Sigmoid colon (tissue), 7 donors: ENCODE data around the gene RPS27. TPM values are rescaled to one million over a fixed set of nuclear protein-coding genes. Genes with fewer than 3 reads are reported as not detected.

Experiments
- DNase-seq: peaks from one replicate; pipeline ENCODE4 v3.0.0-alpha.2; 2019
- H3K27ac ChIP-seq, 4 donors: fragments of 200-600 bp; sonication (generic); one replicate each; pipeline ENCODE4 v1.5.1; 2016 to 2019; ENCODE audit warnings: mild to moderate bottlenecking in 1 of 4
- H3K27me3 ChIP-seq, 3 donors: fragments of 200-600 bp; sonication (generic); one replicate each; pipeline ENCODE4 v1.5.1; 2019; ENCODE audit warnings: mild to moderate bottlenecking in 1 of 3
- H3K36me3 ChIP-seq, 4 donors: fragments of 200-600 bp; sonication (generic); one replicate each; pipeline ENCODE4 v1.5.1; 2016 to 2019
- H3K4me1 ChIP-seq, 4 donors: fragments of 200-600 bp; sonication (generic); one replicate each; pipeline ENCODE4 v1.5.1; 2017 to 2019
- H3K4me3 ChIP-seq, 4 donors: fragments of 200-600 bp; sonication (generic); one replicate each; pipeline ENCODE4 v1.5.1; 2017 to 2019; ENCODE audit warnings: mild to moderate bottlenecking in 2 of 4, moderate library complexity in 1 of 4
- H3K9me3 ChIP-seq, 4 donors: fragments of 200-600 bp in 3 of 4; sonication (generic) in 3 of 4; one replicate each; pipeline versions ENCODE4 v1.5.1 to v1.6.1; 2013 to 2019
- EP300 ChIP-seq, 4 donors: sonication (generic); formaldehyde crosslinking; IDR thresholded peaks; one replicate each; pipeline ENCODE4 v1.6.1; 2017; ENCODE audit warnings: antibody characterized with exemption in 4 of 4
- POLR2A ChIP-seq, 2 donors: fragments of 450-650 bp; IDR thresholded peaks; one replicate each; pipeline ENCODE4 v1.6.1; 2016; ENCODE audit warnings: antibody characterized with exemption in 2 of 2, mild to moderate bottlenecking in 2 of 2, moderate library complexity in 2 of 2
- POLR2AphosphoS5 ChIP-seq, 4 donors: sonication (generic); formaldehyde crosslinking; IDR thresholded peaks; one replicate each; pipeline ENCODE4 v1.6.1; 2017; ENCODE audit warnings: antibody characterized with exemption in 4 of 4
- WGBS, 2 donors: extraction: QIAGEN DNeasy Blood & Tissue Kit; methylation state at CpG; one replicate each; pipeline ENCODE4 v1.1.7; 2013; 5-methylcytosine and 5-hydroxymethylcytosine counted together
- intact Hi-C: fragments of 100-400 bp; cut with DNase I; formaldehyde crosslinking; loops from one replicate; pipeline ENCODE4 v1.15.1; 2023
- polyA plus RNA-seq, 3 donors: library from polyadenylated mRNA; stranded (reverse); fragments of 200-250 nt; gene quantifications; one replicate each; pipeline ENCODE4 v1.2.3, GENCODE V29; 2013
- total RNA-seq, 4 donors: library from RNA; depleted of rRNA; stranded (reverse); fragments of >200 nt; gene quantifications; one replicate each; pipeline ENCODE4 v1.1.0, GENCODE V29; 2016
- TF ChIP-seq, protein P1 (sequence below), 4 experiments: fragments of 450-650 bp in 3 of 4; fragments of 200-600 bp in 1 of 4; IDR thresholded peaks; one replicate each; pipeline ENCODE4 v1.5.1; 2016 to 2019; ENCODE audit warnings: antibody characterized with exemption in 4 of 4, mild to moderate bottlenecking in 3 of 4, moderate library complexity in 2 of 4
- donor health status: healthy with polysubstance abuse.
- donor health status: Bipolar disorder and iron deficiency.
- donor health status: healthy.

The RPS27 gene
- total and polyA plus RNA-seq, 7 donors = 1,466 to 20,490 (median 4,347) TPM

DNA sequence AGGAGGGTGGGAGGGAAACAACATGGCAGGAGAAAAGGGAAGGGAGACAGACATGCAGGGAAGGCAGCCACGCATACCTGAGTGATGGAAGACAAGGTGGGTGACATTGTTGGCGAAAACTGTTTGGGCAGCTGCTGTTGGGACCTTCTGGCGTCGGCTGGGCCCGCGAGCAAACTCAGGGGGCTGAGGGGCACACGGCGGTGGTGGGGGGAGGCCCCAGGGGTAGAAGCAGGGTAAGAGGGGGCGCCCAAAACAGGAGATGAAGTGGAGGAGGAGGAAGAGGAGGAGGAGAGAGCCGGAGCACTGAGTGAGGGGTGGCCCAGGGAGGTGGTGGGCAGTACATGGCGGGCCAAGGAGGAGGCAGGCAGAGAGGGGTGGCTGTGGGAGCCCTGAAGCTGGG lies 39.4 kb upstream of the RPS27 start:
- 94 to 95% methylated on average over 11 of the region's 11 CpGs for whole genome bisulfite sequencing, 2 donors
- no peak for DNase-seq
- H3K4me3 ChIP-seq = no peak overlapping the region
- H3K9me3 ChIP-seq = no peaks in the 10 kb centered on the region
- TF ChIP-seq, protein P1, sequence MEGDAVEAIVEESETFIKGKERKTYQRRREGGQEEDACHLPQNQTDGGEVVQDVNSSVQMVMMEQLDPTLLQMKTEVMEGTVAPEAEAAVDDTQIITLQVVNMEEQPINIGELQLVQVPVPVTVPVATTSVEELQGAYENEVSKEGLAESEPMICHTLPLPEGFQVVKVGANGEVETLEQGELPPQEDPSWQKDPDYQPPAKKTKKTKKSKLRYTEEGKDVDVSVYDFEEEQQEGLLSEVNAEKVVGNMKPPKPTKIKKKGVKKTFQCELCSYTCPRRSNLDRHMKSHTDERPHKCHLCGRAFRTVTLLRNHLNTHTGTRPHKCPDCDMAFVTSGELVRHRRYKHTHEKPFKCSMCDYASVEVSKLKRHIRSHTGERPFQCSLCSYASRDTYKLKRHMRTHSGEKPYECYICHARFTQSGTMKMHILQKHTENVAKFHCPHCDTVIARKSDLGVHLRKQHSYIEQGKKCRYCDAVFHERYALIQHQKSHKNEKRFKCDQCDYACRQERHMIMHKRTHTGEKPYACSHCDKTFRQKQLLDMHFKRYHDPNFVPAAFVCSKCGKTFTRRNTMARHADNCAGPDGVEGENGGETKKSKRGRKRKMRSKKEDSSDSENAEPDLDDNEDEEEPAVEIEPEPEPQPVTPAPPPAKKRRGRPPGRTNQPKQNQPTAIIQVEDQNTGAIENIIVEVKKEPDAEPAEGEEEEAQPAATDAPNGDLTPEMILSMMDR (IDR thresholded peaks at IDR 0.05) = no peak
- TF ChIP-seq EP300 (IDR thresholded peaks at IDR 0.05) = no peak
- TF ChIP-seq POLR2A (IDR thresholded peaks at IDR 0.05) = no peak
- no peak for TF ChIP-seq POLR2AphosphoS5 (IDR thresholded peaks at IDR 0.05)
- peaks cover 31 to 74% (median 56%) of the 10 kb centered on the region in 4 donors for H3K36me3 ChIP-seq
- no peak overlapping the region for H3K27ac ChIP-seq
- H3K27me3 ChIP-seq = no peaks in the 10 kb centered on the region
- intact Hi-C loops = no loop called here
- peaks cover 0 to 16% (median 10%) of the 10 kb centered on the region in 4 donors for H3K4me1 ChIP-seq

DNA sequence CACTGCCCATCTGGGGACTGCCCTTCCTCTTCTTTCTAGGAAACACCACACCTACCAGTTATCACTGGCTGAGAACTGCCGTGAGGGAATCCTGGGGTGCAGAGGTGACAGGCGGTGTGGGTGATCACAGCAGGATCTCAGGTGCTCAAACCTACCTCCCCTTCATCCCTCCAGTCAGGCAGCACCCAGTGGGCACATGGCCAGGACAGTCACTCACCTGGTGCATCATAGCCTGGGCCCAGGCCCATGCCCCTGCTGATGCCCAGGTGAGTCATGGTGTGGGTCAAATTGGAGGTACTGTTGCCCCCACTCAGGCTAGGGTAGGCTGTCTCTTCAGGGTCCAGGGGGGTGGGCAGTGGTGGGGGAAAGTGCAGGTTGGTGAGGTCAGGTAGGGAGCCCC lies 38.8 kb upstream of the RPS27 start:
- DNase-seq = no peak
- TF ChIP-seq POLR2A (IDR thresholded peaks at IDR 0.05) (no peak), POLR2AphosphoS5 (IDR thresholded peaks at IDR 0.05) (no peak), EP300 (IDR thresholded peaks at IDR 0.05) (no peak)
- TF ChIP-seq, protein P1 (IDR thresholded peaks at IDR 0.05) = no peak
- Histone ChIP-seq H3K4me1 (peaks cover 0 to 20% (median 15%) of the 10 kb centered on the region in 4 donors), H3K36me3 (peaks cover 31 to 74% (median 56%) of the 10 kb centered on the region in 4 donors), H3K9me3 (no peaks in the 10 kb centered on the region), H3K27ac (no peak overlapping the region), H3K27me3 (no peaks in the 10 kb centered on the region), H3K4me3 (no peak overlapping the region)
- WGBS, 2 donors = 92 to 96% methylated on average over 2 of the region's 2 CpGs
- intact Hi-C loops = no loop called here

DNA sequence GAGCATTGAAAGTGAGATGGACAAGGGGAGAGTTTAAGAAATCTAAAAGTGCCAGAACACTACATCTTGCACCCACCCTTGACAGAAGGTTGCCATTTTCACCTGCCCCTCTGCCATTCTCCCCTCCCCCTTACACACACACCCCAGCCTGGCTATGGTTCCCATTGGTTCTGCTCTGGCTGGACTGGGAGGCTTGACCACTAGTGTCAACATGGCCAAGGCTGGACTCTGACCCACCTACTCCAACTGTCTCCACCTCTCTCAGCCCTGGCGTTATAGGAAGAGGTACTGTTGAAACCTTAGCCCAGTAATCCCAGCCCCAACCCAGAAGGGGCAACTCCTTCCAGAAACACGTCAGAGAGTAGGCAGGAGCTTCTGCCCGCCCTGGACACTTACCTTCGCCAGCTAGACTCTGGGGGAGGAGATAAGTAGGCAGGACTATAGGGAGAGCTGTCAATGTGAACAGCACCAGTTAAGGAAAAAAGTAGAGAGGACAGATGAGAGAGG lies 36.6 kb upstream of the RPS27 start:
- 80 to 89% methylated on average over 4 of the region's 4 CpGs for WGBS, 2 donors
- intact Hi-C loops = no loop called here
- H3K4me3 ChIP-seq = no peak overlapping the region
- H3K27ac ChIP-seq = no peak overlapping the region
- peaks cover 31 to 59% (median 43%) of the 10 kb centered on the region in 4 donors for H3K36me3 ChIP-seq
- H3K4me1 ChIP-seq = peaks cover 0 to 27% (median 25%) of the 10 kb centered on the region in 4 donors
- no peaks in the 10 kb centered on the region for H3K27me3 ChIP-seq
- no peaks in the 10 kb centered on the region for H3K9me3 ChIP-seq
- DNase-seq = no peak
- TF ChIP-seq EP300 (IDR thresholded peaks at IDR 0.05) = no peak
- no peak for TF ChIP-seq POLR2AphosphoS5 (IDR thresholded peaks at IDR 0.05)
- TF ChIP-seq, protein P1 (IDR thresholded peaks at IDR 0.05) = no peak
- TF ChIP-seq POLR2A (IDR thresholded peaks at IDR 0.05) = no peak

DNA sequence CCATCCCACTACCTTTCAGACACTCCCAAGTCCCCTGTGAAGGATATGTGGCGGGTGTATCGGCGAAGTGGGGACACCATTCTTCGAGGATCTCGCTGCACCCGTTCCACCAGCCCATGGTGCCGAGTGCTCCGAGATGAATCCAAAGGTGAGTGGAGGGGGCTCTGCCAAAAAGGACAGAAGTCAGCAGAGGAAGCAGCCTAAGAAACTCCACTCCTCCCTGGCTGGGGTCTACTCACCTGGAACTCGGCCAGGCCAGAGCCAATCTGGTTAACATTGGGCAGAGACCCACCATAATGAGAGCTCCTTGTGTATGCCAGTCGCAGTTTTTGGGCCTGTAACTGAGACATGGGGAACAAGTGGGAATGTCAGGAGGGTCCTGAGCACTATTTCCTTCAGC lies 35.7 kb upstream of the RPS27 start:
- Histone ChIP-seq H3K4me3 (no peak overlapping the region), H3K36me3 (peaks cover 31 to 54% (median 36%) of the 10 kb centered on the region in 4 donors), H3K4me1 (peaks cover 0 to 36% (median 33%) of the 10 kb centered on the region in 4 donors), H3K27ac (no peak overlapping the region), H3K27me3 (no peaks in the 10 kb centered on the region), H3K9me3 (no peaks in the 10 kb centered on the region)
- 96 to 97% methylated on average over 10 of the region's 10 CpGs for WGBS, 2 donors
- intact Hi-C loops = loop anchor here (5.0 kb wide), 1 partner anchor 33 kb away; the partner anchor contains the start of gene GATAD2B
- no peak for DNase-seq
- TF ChIP-seq POLR2AphosphoS5 (IDR thresholded peaks at IDR 0.05) (no peak), EP300 (IDR thresholded peaks at IDR 0.05) (no peak), POLR2A (IDR thresholded peaks at IDR 0.05) (no peak)
- TF ChIP-seq, protein P1 (IDR thresholded peaks at IDR 0.05) = no peak
